ENCODE data around the gene ORC6.
"Not testable (repeated sequence)": the region's sequence is repeated elsewhere in the genome, so short reads cannot be mapped to it uniquely, and the experiment has no call there.

DNA sequence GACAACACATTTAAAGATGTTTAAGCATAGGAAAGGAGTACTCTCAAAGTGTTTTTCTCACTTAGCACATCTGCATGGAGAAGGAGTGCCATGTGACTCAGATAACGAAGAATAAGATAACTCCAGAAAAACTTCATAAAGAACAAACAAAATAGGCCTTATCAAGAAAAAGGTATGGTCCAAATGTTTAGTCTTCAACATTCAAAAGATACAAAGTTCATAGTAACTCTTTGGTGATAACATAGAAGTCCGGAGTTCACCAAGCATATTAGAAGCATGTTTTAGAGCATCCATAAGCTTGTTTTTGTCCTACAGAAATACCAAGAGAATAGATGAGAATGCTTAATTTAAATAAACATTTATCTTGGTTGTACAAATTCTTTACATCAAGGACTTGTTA lies 7.6 kb upstream of the ORC6 start:
- not testable (repeated sequence) for TF ChIP-seq POLR2A, CTCF, EP300 (IDR thresholded peaks at IDR 0.05)
